ENCODE measurements around the gene SRSF4.
A peak's percentile ranks its signal among the peaks of the same experiment; 100 is the strongest.

The SRSF4 gene

GRCh38 chr1:29211086-29212030, 29.7 kb upstream of the SRSF4 start:
- H3K36me3 Mint-ChIP-seq (ENCODE audit: low read depth): peaks cover 62% of the 10 kb centered on the region
- H3K27ac Mint-ChIP-seq: no peak overlapping the region

GRCh38 chr1:29210278-29211085, 28.8 kb upstream of the SRSF4 start:
- intact Hi-C loops (cut with micrococcal nuclease): no loop called here
- Mint-ChIP-seq H3K4me1 (ENCODE audit: low read depth) (no peaks in the 10 kb centered on the region), H3K36me3 (ENCODE audit: low read depth) (peaks cover 61% of the 10 kb centered on the region), H3K4me3 (no peak overlapping the region), H3K27ac (no peak overlapping the region), H3K27me3 (no peaks in the 10 kb centered on the region), H3K9me3 (no peaks in the 10 kb centered on the region)

More at GRCh38 chr1:29211086-29212030, 29.7 kb upstream of the SRSF4 start:
- Mint-ChIP-seq H3K4me3 (no peak overlapping the region), H3K4me1 (ENCODE audit: low read depth) (no peaks in the 10 kb centered on the region), H3K27me3 (no peaks in the 10 kb centered on the region), H3K9me3 (no peaks in the 10 kb centered on the region)
- intact Hi-C loops (cut with micrococcal nuclease): no loop called here

- intact Hi-C loops (cut with micrococcal nuclease): no loop called here
- H3K27me3 Mint-ChIP-seq: no peaks in the 10 kb centered on the region
- H3K36me3 Mint-ChIP-seq (ENCODE audit: low read depth): peaks cover 62% of the 10 kb centered on the region
- no peaks in the 10 kb centered on the region for H3K4me1 Mint-ChIP-seq (ENCODE audit: low read depth)
- peak overlapping the region; percentile 0 for H3K27ac Mint-ChIP-seq
- no peaks in the 10 kb centered on the region for H3K9me3 Mint-ChIP-seq
- H3K4me3 Mint-ChIP-seq: no peak overlapping the region
Observed at GRCh38 chr1:29209173-29209572, 27.5 kb upstream of the SRSF4 start.

- Mint-ChIP-seq H3K36me3 (ENCODE audit: low read depth) (peaks cover 62% of the 10 kb centered on the region), H3K27ac (no peak overlapping the region), H3K27me3 (no peaks in the 10 kb centered on the region), H3K9me3 (no peaks in the 10 kb centered on the region), H3K4me1 (ENCODE audit: low read depth) (no peaks in the 10 kb centered on the region), H3K4me3 (no peak overlapping the region)
- intact Hi-C loops (cut with micrococcal nuclease): no loop called here
Observed at GRCh38 chr1:29208442-29208841, 26.7 kb upstream of the SRSF4 start.

- Mint-ChIP-seq H3K36me3 (ENCODE audit: low read depth) (peaks cover 55% of the 10 kb centered on the region), H3K4me3 (no peak overlapping the region), H3K9me3 (no peaks in the 10 kb centered on the region), H3K27me3 (no peaks in the 10 kb centered on the region), H3K27ac (peak overlapping the region; percentile 90), H3K4me1 (ENCODE audit: low read depth) (peaks cover 24% of the 10 kb centered on the region)
- intact Hi-C loops (cut with micrococcal nuclease): loop anchor here (1.0 to 2.0 kb wide), 3 partner anchors 21 to 320 kb away; partner anchors contain the start of gene SRSF4
Observed at GRCh38 chr1:29202584-29203340, 21.1 kb upstream of the SRSF4 start.

- H3K27ac Mint-ChIP-seq: peak overlapping the region; percentile 90
- peaks cover 24% of the 10 kb centered on the region for H3K4me1 Mint-ChIP-seq (ENCODE audit: low read depth)
- no peaks in the 10 kb centered on the region for H3K9me3 Mint-ChIP-seq
- peaks cover 61% of the 10 kb centered on the region for H3K36me3 Mint-ChIP-seq (ENCODE audit: low read depth)
- no peaks in the 10 kb centered on the region for H3K27me3 Mint-ChIP-seq
- H3K4me3 Mint-ChIP-seq: no peak overlapping the region
- intact Hi-C loops (cut with micrococcal nuclease): loop anchor here (1.0 to 2.0 kb wide), 3 partner anchors 21 to 320 kb away; partner anchors contain the start of gene SRSF4
Observed at GRCh38 chr1:29202053-29202452, 20.4 kb upstream of the SRSF4 start.

- H3K36me3 Mint-ChIP-seq (ENCODE audit: low read depth): peaks cover 60% of the 10 kb centered on the region
- no peak overlapping the region for H3K4me3 Mint-ChIP-seq
- H3K27ac Mint-ChIP-seq: peak overlapping the region; percentile 90
- H3K27me3 Mint-ChIP-seq: no peaks in the 10 kb centered on the region
- H3K9me3 Mint-ChIP-seq: no peaks in the 10 kb centered on the region
- intact Hi-C loops (cut with micrococcal nuclease): loop anchor here (1.0 to 2.0 kb wide), 3 partner anchors 20 to 319 kb away; partner anchors contain the start of gene SRSF4
- H3K4me1 Mint-ChIP-seq (ENCODE audit: low read depth): peaks cover 24% of the 10 kb centered on the region
Observed at GRCh38 chr1:29201595-29202051, 19.9 kb upstream of the SRSF4 start.

- no peaks in the 10 kb centered on the region for H3K9me3 Mint-ChIP-seq
- H3K36me3 Mint-ChIP-seq (ENCODE audit: low read depth): peaks cover 57% of the 10 kb centered on the region
- intact Hi-C loops (cut with micrococcal nuclease): no loop called here
- peak overlapping the region; percentile 90 for H3K27ac Mint-ChIP-seq
- no peaks in the 10 kb centered on the region for H3K27me3 Mint-ChIP-seq
- H3K4me1 Mint-ChIP-seq (ENCODE audit: low read depth): peaks cover 24% of the 10 kb centered on the region
- no peak overlapping the region for H3K4me3 Mint-ChIP-seq
Observed at GRCh38 chr1:29200906-29201594, 19.4 kb upstream of the SRSF4 start.

GRCh38 chr1:29197993-29198392, 16.3 kb upstream of the SRSF4 start:
- Mint-ChIP-seq H3K27me3 (no peaks in the 10 kb centered on the region), H3K27ac (no peak overlapping the region), H3K9me3 (no peaks in the 10 kb centered on the region), H3K4me3 (no peak overlapping the region), H3K36me3 (ENCODE audit: low read depth) (peaks cover 60% of the 10 kb centered on the region), H3K4me1 (ENCODE audit: low read depth) (peaks cover 24% of the 10 kb centered on the region)
- intact Hi-C loops (cut with micrococcal nuclease): no loop called here

GRCh38 chr1:29197590-29197924, 15.9 kb upstream of the SRSF4 start:
- H3K27ac Mint-ChIP-seq: no peak overlapping the region
- intact Hi-C loops (cut with micrococcal nuclease): no loop called here
- H3K4me3 Mint-ChIP-seq: no peak overlapping the region
- H3K9me3 Mint-ChIP-seq: no peaks in the 10 kb centered on the region
- H3K36me3 Mint-ChIP-seq (ENCODE audit: low read depth): peaks cover 63% of the 10 kb centered on the region
- H3K4me1 Mint-ChIP-seq (ENCODE audit: low read depth): peaks cover 20% of the 10 kb centered on the region
- no peaks in the 10 kb centered on the region for H3K27me3 Mint-ChIP-seq

GRCh38 chr1:29196863-29197589, 15.3 kb upstream of the SRSF4 start:
- Mint-ChIP-seq H3K4me1 (ENCODE audit: low read depth) (peaks cover 15% of the 10 kb centered on the region), H3K4me3 (no peak overlapping the region), H3K36me3 (ENCODE audit: low read depth) (peaks cover 63% of the 10 kb centered on the region), H3K27ac (no peak overlapping the region), H3K27me3 (no peaks in the 10 kb centered on the region), H3K9me3 (no peaks in the 10 kb centered on the region)
- intact Hi-C loops (cut with micrococcal nuclease): no loop called here

- Mint-ChIP-seq H3K36me3 (ENCODE audit: low read depth) (peaks cover 60% of the 10 kb centered on the region), H3K9me3 (no peaks in the 10 kb centered on the region), H3K27me3 (no peaks in the 10 kb centered on the region), H3K27ac (no peak overlapping the region), H3K4me1 (ENCODE audit: low read depth) (peaks cover 4% of the 10 kb centered on the region), H3K4me3 (no peak overlapping the region)
- intact Hi-C loops (cut with micrococcal nuclease): no loop called here
Observed at GRCh38 chr1:29195881-29196291, 14.2 kb upstream of the SRSF4 start.
